Gastroesophageal sphincter (tissue), 3 donors: ENCODE measurements around the gene GPR141.

Experiments used
- CTCF ChIP-seq, 4 experiments: fragments of 200-600 bp in 2 of 4; fragments of 450-650 bp in 2 of 4; sonication (generic) in 1 of 4; IDR thresholded peaks; one replicate each; pipeline ENCODE4 v1.5.1; 2017 to 2019; ENCODE audit warnings: antibody characterized with exemption in 4 of 4, mild to moderate bottlenecking in 2 of 4, moderate library complexity in 2 of 4
- POLR2A ChIP-seq, 2 donors: fragments of 450-650 bp; IDR thresholded peaks; one replicate each; pipeline ENCODE4 v1.6.1; 2017; ENCODE audit warnings: antibody characterized with exemption in 2 of 2, mild to moderate bottlenecking in 2 of 2, moderate library complexity in 1 of 2

DNA sequence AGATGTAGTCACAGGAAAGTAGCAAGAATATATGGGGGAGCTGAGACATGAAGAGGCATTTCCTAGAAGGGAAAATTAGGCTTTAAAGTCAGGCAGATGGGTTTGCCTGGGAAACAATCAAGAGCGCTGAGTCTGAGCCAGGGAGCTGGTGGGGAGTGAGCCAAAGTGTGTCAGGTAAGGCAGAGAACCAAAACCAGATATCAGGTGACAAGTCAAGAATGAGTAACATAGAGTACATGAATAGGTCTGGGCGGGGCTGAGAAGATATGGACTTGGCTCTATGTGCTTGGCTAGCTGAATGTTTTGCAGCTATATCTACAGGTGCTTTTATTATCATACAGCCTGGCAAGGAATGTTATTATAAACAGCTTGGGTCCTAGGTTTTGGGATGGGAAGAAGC is 49.3 kb downstream of the GPR141 start:
- TF ChIP-seq CTCF (IDR thresholded peaks at IDR 0.05) = no peak
- TF ChIP-seq POLR2A (IDR thresholded peaks at IDR 0.05) = no peak
